Mammary epithelial cell (primary cell): ENCODE results near the gene TASP1.

Experiments used
- CTCF ChIP-seq, 2 donors: IDR thresholded peaks in 1 of 2; conservative IDR thresholded peaks in 1 of 2; 2 replicates each; pipeline ENCODE4 v1.5.1; 2011 to 2012; ENCODE audit warnings: inconsistent platforms in 2 of 2, low read length in 2 of 2, mild to moderate bottlenecking in 2 of 2, control low read depth in 1 of 2, low read depth in 1 of 2; ENCODE audit not compliant: insufficient read depth in 1 of 2; ENCODE audit errors: extremely low read depth in 1 of 2
- EZH2 ChIP-seq: IDR thresholded peaks from 2 replicates; pipeline ENCODE4 v1.6.1; 2012; ENCODE audit warnings: low read length, inconsistent platforms, borderline replicate concordance

- TF ChIP-seq CTCF (conservative IDR thresholded peaks at IDR 0.05 in 1 of 2, IDR thresholded peaks at IDR 0.05 in 1 of 2; ENCODE audit: extremely low read depth in 1 of 2, insufficient read depth in 1 of 2, low read depth in 1 of 2, low read length in 2 of 2) (no peak), EZH2 (no peak)
Measured at GRCh38 chr20:13432126-13432525, 206.6 kb downstream of the TASP1 start.
